Frontal cortex (tissue), 4 donors: ENCODE measurements around the gene OR2W1. TPM values are rescaled to one million over a fixed set of nuclear protein-coding genes. Genes with fewer than 3 reads are reported as not detected.

Experiments used
- DNase-seq, 2 donors: peaks; one replicate each; pipeline ENCODE4 v3.0.0; 2012; ENCODE audit warnings: low spot score in 2 of 2
- FAIRE-seq: peaks from 2 replicates; lab custom pipeline; 2012; peaks lifted over from hg19 to GRCh38; lab: Jason Lieb, UNC
- total RNA-seq: library from RNA; depleted of rRNA; stranded (reverse); fragments of >200 nt; gene quantifications from one replicate; pipeline ENCODE4 v1.2.3, GENCODE V29; 2014
- donor health status: control.
- donor health status: control.
- donor health status: control.

The OR2W1 gene
- total RNA-seq, 1 donor from 2014 or later = not detected

DNA sequence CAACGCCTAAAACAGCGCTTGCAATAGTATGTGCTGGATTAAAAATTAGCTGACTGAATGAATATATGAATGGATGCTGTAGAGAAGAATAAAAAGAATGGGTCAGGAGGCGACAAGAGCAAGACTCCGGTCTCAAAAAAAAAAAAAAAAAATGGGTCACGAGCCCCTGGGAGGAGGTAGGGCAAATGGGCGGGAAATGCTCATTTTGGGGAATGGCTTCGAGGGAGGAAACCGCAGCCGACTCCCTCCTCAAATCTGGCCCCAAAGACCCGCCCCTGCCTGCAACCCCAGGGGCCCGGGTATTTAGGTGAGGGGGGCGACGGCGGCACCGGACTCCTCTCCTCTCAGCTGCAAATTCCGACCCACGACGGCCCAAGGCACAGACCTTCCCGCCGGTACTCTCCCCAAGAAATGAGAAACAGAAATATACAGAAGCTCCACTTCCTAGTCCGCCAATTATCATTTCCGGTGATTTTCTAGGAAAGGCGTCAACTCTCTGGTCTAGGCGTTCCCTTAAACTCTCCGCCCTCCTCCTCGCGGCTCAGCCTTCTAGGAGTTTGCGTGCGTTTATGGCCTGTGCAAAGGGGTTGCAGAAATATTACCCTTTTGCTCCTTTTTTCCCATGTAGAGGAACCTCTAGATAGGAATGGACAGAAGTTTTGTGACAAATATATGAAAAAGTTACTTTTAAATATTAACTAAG, 39.6 kb downstream of the OR2W1 start, which contains the start of gene ZNF311:
TSS of gene ZNF311 (minus strand) at position 133 of the 703 bp plus-strand sequence. CDS start 1,361 bp downstream, outside the sequence.
- peak in 1 of 2 donors; percentile 60 for DNase-seq
- FAIRE-seq = no peak

DNA sequence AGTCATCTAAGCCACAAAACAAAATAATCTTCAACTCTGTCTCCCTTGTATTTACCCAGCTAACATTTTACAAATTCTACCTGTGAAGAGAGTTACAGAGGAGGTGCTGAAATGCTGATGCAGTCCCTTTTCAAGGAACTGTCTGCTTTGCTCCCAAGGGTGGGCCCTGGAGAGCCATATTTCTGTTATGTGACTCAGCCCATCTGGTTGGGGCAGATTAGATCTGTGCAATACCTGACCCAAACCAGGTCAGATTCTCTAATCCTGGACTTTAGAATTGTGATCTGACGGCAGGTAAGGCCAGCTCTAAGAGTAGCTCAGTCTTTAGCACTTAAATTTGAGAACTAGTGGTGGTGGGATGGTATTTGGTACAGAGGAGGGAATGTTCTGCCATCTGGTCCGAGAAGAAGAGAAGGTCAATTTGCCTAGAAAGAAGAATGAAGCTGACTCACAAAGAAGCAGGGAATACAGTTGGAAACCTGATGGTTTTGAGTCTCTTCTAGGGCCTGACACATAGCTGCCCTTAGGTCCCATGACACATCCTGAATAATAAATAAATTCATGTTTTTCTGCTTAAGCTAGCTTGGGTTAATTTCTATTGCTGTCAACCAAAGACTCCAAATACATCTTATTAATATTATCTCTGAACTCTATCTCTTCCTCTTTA, 48.0 kb downstream of the OR2W1 start:
- no peak for FAIRE-seq
- no peak for DNase-seq

DNA sequence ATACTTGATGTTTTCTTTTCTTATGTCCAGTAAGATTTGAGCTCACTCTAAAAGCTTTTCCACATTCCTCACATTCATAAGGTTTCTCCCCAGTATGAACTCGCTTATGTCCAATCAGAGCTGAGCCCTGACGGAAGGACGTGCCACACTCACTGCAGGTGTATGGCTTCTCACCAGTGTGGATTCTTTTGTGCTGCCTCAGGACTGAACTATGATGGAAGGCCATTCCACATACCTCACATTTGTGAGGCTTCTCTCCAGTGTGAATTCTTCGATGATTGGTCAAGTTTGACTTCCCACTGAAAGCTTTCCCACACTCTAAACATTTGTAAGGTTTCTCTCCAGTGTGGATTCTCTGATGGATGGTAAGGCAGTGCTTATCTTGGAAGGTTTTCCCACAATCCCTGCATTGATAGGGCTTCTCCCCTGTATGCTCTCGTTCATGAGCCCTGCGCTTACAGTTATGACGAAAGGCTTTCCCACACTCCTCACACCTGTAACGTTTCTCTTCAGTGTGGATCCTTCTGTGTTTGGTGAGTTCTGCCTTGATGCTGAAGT, 49.8 kb downstream of the OR2W1 start:
- FAIRE-seq (no peak), DNase-seq (no peak)

Other genes starting within 250 kb of the OR2W1 start
- 75.8 TPM for gene TRIM27, start 121.2 kb downstream of the OR2W1 start, total RNA-seq
- 6.9 TPM for gene ZNF311, start 39.9 kb downstream of the OR2W1 start, total RNA-seq
- gene OR2B3, start 42.1 kb upstream of the OR2W1 start, total RNA-seq = not detected
- not detected for gene OR2J1, start 54.3 kb upstream of the OR2W1 start, total RNA-seq
- gene OR2J3, start 62.9 kb upstream of the OR2W1 start, total RNA-seq = not detected
- gene OR2J2, start 125.7 kb upstream of the OR2W1 start, total RNA-seq = not detected